HUES48 (cell line): ENCODE data around the gene EBP.
A peak's percentile ranks its signal among the peaks of the same experiment; 100 is the strongest.

Experiments
- H3K27ac ChIP-seq: one replicate; pipeline ENCODE4 v1.7.0; 2013; ENCODE audit warnings: low read depth, low read length, inconsistent platforms
- H3K27me3 ChIP-seq: 2 replicates; pipeline ENCODE4 v1.6.1; 2013; ENCODE audit warnings: mild to moderate bottlenecking, low read length; ENCODE audit not compliant: control insufficient read depth, insufficient read depth
- H3K36me3 ChIP-seq: 2 replicates; pipeline ENCODE4 v1.6.1; 2013; ENCODE audit warnings: low read length; ENCODE audit not compliant: control insufficient read depth, insufficient read depth
- H3K4me1 ChIP-seq: 2 replicates; pipeline ENCODE4 v1.6.1; 2013; ENCODE audit warnings: mild to moderate bottlenecking, low read length; ENCODE audit not compliant: control insufficient read depth, insufficient read depth
- H3K4me3 ChIP-seq: 2 replicates; pipeline ENCODE4 v1.5.1; 2013; ENCODE audit warnings: mild to moderate bottlenecking, low read depth, low read length
- H3K9ac ChIP-seq: 2 replicates; pipeline ENCODE4 v1.6.1; 2013; ENCODE audit warnings: mild to moderate bottlenecking, low read depth, low read length, moderate library complexity
- H3K9me3 ChIP-seq: 2 replicates; pipeline ENCODE4 v1.6.1; 2013; ENCODE audit warnings: low read length; ENCODE audit not compliant: control insufficient read depth, insufficient read depth

The EBP gene

DNA sequence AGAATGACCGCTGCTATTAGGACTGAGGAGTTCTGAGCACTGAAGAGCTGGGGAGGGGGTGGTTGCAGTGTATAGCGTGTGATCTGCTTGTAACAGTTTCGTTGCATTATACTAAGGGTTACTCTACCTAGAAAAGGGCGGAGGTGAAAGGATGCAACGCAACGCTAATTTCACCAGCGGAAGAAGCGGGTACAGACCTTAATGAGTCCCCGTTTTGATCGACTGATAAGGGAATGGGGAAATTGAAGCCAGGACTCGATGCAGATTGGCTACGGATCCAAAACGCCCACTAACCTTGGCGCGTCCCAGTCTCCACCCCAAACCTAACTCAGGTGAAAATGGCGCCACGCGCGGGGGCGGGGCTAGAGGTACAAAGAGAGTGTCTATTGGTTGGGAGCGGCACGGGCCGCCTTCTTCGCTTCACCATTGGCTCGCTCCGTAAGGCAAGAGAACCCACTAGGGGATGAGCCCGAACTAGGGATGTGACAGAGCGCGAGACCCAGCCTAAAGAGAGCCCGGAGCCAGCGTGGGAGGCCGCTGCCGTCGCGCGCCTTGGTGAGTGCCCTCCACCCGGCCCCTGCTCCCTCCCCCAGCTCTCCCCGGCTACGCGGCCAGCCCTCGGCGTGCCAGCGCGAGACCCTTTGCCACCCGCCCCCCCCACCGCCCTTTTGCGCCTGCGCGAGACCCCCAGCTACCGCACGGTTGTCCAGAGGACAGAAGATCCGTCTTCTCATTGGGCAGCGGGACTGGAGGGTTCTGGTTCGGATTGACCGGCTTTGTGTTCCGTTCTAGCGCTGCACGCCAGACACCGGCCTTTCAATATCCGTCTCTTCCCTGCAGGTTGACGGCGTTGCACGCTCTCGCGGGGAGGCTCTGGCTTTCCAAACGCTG, at the start of gene EBP:
Gene EBP (plus strand): TSS at position 456 of the 891 bp plus-strand sequence. CDS start 1,964 bp downstream, outside the sequence.
- Histone ChIP-seq H3K4me3 (peak within 1 kb of the TSS; percentile 81), H3K4me1 (no peaks in the 10 kb centered on the region), H3K27ac (peak within 1 kb of the TSS; percentile 82), H3K9ac (peak within 1 kb of the TSS; percentile 57), H3K27me3 (no peaks in the 10 kb centered on the region), H3K36me3 (peaks cover 19% of the 10 kb centered on the region), H3K9me3 (peaks cover 31% of the 10 kb centered on the region)

DNA sequence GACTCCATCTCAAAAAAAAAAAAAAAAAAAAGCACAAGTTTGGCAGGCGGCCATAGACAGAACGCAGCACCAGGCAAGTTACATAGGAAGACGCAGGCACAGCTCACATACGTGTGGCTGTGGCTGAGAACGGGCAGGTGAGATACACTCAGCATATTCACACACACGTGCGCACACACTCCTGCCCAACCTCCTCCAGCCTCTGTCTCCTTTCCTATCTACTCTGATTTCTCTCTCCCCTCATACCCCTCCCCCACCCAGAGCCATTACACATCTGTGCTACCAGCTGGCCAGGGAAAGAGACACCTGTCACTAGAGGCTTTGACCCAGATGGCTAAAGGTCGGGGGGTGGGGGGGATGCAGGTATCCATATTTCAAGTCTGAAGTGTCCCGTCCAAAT, 49.4 kb upstream of the EBP start:
- Histone ChIP-seq H3K36me3 (no peaks in the 10 kb centered on the region), H3K4me3 (no peak overlapping the region), H3K9me3 (peaks cover 32% of the 10 kb centered on the region; the same call in 1 of the 2 replicates), H3K9ac (no peak overlapping the region), H3K27ac (no peak overlapping the region), H3K4me1 (peaks cover 19% of the 10 kb centered on the region), H3K27me3 (no peaks in the 10 kb centered on the region; the same call in 1 of the 2 replicates)

DNA sequence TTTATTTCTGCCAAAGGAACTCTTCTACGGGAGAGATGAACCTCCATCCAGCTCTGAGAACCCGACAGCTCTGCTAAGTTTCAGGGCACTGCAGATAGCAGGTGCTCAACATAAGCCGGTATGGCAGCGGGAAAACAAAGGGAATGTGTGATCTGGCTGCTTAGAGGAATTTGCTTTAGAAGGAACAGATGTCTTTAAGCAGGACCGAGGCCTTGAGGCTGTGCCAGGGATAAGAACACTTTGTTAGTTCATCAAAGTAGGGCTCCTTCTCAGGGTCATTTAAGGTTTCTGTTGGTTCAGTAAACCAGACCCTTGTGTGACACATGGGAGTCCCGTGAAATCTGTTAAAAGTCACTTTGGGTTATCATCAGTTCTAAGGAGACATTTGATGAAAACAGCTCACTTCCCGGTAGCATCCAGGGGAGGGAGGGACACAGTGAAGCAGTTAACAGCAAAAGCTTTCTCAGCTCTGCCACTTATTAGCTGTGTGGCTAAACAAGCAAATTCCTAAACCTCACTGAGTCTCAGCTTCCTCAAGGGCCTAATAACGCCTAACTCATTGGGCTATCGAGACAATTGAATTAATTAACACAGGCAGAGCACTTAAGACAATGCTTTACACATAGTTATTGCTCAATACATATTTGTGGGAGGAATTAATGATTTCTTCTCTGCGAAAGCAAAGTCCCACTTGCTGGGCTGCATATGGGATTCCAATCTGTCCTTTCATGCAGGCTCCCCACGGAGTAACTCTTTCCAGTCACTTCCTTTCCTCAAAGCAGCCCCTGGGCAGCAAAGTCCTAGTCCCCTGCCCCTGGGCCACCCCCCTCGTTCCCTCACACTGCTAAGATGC, 48.5 kb upstream of the EBP start:
- no peak overlapping the region for H3K4me3 ChIP-seq
- no peaks in the 10 kb centered on the region; the same call in 1 of the 2 replicates for H3K27me3 ChIP-seq
- peaks cover 39% of the 10 kb centered on the region; the same call in 1 of the 2 replicates for H3K9me3 ChIP-seq
- H3K27ac ChIP-seq = peak overlapping the region; percentile 70
- H3K36me3 ChIP-seq = no peaks in the 10 kb centered on the region; the same call in 1 of the 2 replicates
- H3K9ac ChIP-seq = no peak overlapping the region
- peaks cover 15% of the 10 kb centered on the region for H3K4me1 ChIP-seq

DNA sequence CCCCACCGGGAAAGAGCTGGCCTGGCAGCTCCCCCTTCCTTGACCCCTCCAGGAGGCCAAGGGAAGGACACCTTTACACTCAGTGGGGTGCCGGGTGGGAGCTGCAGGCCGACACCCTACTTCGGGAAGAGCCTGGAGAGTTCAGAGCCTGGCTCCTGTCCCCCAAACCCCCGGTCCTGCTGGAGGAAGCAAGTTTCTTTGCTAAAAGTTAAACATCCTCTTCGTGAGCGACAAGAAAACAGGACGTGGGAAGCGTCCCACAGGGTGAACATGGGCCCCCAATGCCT, 48.0 kb upstream of the EBP start:
- H3K9ac ChIP-seq = no peak overlapping the region
- H3K4me3 ChIP-seq = no peak overlapping the region
- no peaks in the 10 kb centered on the region for H3K27me3 ChIP-seq
- peaks cover 15% of the 10 kb centered on the region for H3K4me1 ChIP-seq
- no peaks in the 10 kb centered on the region; the same call in 1 of the 2 replicates for H3K36me3 ChIP-seq
- peaks cover 36% of the 10 kb centered on the region; the same call in 1 of the 2 replicates for H3K9me3 ChIP-seq
- peak overlapping the region; percentile 70 for H3K27ac ChIP-seq

DNA sequence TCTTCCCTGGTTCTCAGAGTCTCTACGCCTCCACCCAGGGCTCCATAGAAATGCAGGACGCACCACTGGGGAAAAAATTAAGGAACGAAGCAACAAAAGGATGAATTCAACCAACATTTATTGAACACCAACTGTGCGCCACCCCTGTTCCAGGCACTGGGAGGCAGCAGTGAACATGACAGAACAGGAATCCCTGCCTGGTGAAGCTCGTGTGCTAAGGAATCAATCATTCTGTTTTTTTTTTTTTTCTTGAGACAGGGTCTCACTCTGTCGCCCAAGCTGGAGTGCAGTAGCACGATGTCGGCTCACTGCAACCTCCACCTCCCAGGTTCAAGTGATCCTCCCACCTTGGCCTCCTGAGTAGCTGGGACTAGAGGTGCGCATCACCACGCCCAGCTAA, 47.5 kb upstream of the EBP start:
- Histone ChIP-seq H3K4me1 (peaks cover 15% of the 10 kb centered on the region), H3K27me3 (no peaks in the 10 kb centered on the region), H3K4me3 (no peak overlapping the region), H3K9ac (no peak overlapping the region), H3K27ac (peak overlapping the region; percentile 70), H3K36me3 (no peaks in the 10 kb centered on the region; the same call in 1 of the 2 replicates), H3K9me3 (peaks cover 36% of the 10 kb centered on the region; the same call in 1 of the 2 replicates)

DNA sequence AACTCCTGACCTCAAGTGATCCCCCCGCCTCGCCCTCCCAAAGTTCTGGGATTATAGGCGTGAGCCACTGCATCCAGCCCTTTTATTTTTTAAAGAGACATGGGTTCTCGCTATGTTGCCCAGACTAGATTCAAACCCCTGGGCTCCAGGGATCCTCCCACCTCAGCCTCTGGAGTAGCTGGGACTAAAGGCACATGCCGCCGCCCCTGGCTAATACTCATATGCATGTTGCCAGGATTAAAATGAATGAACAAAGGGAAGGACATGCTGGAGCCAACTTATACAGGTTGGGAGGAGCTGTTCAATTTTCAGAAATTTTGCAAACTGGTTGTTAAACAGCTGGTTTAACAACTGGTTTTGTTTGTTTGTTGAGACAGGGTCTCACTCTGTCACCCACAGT, 47.0 kb upstream of the EBP start:
- peak overlapping the region; percentile 70 for H3K27ac ChIP-seq
- H3K9ac ChIP-seq = no peak overlapping the region
- H3K4me3 ChIP-seq = no peak overlapping the region
- peaks cover 33% of the 10 kb centered on the region; the same call in 1 of the 2 replicates for H3K9me3 ChIP-seq
- H3K27me3 ChIP-seq = no peaks in the 10 kb centered on the region
- H3K4me1 ChIP-seq = peaks cover 13% of the 10 kb centered on the region
- H3K36me3 ChIP-seq = no peaks in the 10 kb centered on the region; the same call in 1 of the 2 replicates

DNA sequence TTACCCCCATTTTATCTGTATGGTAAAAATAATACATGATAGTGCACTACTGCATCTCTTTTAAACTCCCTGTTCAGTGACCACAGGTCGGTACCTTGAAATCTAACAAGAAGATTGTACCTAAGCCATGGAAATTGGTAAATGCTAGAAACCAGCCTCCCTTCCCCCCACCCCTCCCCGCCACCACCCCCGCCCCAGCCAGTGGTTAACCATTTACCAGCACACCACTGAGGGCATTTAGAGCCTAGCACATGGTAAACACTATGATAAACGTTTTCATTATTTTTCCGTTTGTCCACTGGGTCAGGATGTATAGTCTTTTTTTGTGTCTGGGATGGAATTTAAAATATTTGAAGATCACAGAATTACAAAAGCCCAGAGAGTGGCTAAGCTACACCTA, 46.3 kb upstream of the EBP start:
- Histone ChIP-seq H3K9me3 (peaks cover 27% of the 10 kb centered on the region; the same call in 1 of the 2 replicates), H3K27ac (peak overlapping the region; percentile 17), H3K4me1 (peaks cover 12% of the 10 kb centered on the region), H3K9ac (peak overlapping the region; percentile 77; the same call in 1 of the 2 replicates), H3K27me3 (no peaks in the 10 kb centered on the region), H3K4me3 (peak overlapping the region; percentile 71), H3K36me3 (no peaks in the 10 kb centered on the region; the same call in 1 of the 2 replicates)

DNA sequence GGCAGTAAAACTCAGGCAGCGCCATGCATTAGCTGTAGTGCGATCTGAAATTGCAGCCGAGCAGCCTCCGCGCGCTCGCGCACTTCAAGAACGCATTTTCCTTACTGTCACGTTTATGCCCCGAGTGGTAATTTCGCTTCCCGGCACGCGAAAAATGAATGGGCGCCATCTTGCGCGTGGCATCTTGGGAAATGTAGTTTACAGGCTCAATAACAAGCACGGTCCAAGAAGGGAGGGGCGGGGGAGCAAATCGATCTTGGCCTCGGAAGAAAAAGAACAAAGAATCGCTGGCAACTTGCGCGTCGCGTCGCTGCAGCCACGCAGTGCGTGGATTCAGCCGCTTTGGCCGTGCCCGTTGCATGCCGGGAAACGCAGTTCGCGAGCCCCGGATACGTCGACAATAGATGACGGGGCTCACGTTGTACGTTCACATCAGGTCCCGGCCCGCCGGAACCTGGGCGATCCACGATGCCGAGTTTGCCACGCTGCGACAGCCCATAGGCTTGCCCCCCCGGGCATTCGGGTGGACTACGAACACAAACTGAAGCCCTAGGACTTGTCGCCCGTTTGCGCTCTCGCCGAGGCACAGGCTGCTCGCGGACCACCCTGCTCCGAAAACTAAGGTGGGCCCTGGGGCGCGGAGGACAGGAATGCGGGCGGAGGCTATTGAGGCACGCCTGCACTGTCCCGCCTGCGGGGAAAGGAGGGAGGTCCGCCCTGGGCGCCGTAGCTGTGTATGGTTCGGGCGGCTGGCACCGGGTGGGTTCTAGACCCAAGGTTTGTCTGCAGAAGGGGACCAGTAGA, 45.6 kb upstream of the EBP start, which contains the start of gene FTSJ1:
Gene FTSJ1 (plus strand): TSS at position 426 of the 804 bp plus-strand sequence. CDS start 1,849 bp downstream, outside the sequence.
- peak within 1 kb of the TSS; percentile 57 for H3K27ac ChIP-seq
- peaks cover 20% of the 10 kb centered on the region; the same call in 1 of the 2 replicates for H3K9me3 ChIP-seq
- no peaks in the 10 kb centered on the region for H3K27me3 ChIP-seq
- H3K36me3 ChIP-seq = peaks cover 2% of the 10 kb centered on the region; the same call in 1 of the 2 replicates
- H3K9ac ChIP-seq = peak within 1 kb of the TSS; percentile 77
- peaks cover 12% of the 10 kb centered on the region for H3K4me1 ChIP-seq
- peak within 1 kb of the TSS; percentile 71 for H3K4me3 ChIP-seq

DNA sequence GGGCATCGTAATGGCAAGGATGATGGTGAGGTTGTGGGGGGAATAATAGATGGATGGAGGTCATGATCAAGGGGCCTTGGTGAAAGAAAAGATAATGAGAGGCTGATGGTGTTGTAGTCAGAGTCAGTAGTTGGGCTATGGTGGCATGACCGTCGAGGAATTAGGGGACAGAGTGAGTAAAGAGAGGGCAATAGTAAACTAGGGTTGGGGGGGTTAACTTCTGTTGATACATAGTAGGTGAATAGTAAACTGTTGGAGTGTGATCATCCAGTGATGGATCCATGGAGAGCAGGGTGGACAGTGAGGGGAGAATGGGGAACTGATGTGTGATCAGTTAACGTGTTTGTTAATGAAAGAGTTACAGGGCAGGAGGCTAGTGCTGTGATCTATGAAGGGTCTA, 44.7 kb upstream of the EBP start:
- Histone ChIP-seq H3K4me1 (peaks cover 12% of the 10 kb centered on the region), H3K9ac (no peak overlapping the region), H3K4me3 (peak overlapping the region; percentile 71), H3K9me3 (peaks cover 21% of the 10 kb centered on the region; the same call in 1 of the 2 replicates), H3K36me3 (peaks cover 11% of the 10 kb centered on the region), H3K27me3 (no peaks in the 10 kb centered on the region), H3K27ac (no peak overlapping the region)
